SU-DHL-6 (cell line): ENCODE data around the gene RPL7A.

ENCODE experiments used
- CTCF ChIP-seq: fragments of 200-600 bp; sonication (generic); IDR thresholded peaks from one replicate; pipeline ENCODE4 v1.5.1; 2017; ENCODE audit warnings: antibody characterized with exemption, mild to moderate bottlenecking, low read length, moderate library complexity; ENCODE audit not compliant: insufficient read depth, poor library complexity, severe bottlenecking
- EZH2phosphoT487 ChIP-seq: fragments of 200-600 bp; sonication (generic), shearing (Covaris generic); conservative IDR thresholded peaks from 2 replicates; pipeline ENCODE4 v1.6.1; 2018; ENCODE audit warnings: mild to moderate bottlenecking, antibody characterized with exemption, low read length, moderate library complexity, mixed read lengths

DNA sequence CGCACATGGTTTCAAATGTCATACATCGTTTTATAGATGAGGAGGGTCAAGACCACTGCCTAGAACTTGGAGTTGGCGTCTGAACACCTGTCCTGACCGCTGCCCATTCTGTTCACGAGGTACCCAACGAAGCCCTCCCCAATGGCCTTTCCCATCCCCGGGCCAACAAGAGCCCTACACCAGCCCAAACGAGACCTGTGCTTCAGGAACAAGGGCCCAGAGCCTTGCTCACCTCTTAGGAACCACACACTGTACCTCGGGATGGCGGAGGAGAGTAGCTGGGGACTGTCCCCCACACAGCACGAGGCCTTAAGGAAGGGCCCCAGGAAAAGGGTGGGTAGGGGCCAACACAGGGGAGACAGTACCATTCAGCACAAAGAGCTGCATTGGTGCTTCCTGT lies 15.0 kb upstream of the RPL7A start:
- no peak for TF ChIP-seq CTCF
- TF ChIP-seq EZH2phosphoT487: no peak
